ENCODE measurements around the gene ZNF281.
"Not testable (repeated sequence)": the region's sequence is repeated elsewhere in the genome, so short reads cannot be mapped to it uniquely, and the experiment has no call there.

ZNF281 gene

DNA sequence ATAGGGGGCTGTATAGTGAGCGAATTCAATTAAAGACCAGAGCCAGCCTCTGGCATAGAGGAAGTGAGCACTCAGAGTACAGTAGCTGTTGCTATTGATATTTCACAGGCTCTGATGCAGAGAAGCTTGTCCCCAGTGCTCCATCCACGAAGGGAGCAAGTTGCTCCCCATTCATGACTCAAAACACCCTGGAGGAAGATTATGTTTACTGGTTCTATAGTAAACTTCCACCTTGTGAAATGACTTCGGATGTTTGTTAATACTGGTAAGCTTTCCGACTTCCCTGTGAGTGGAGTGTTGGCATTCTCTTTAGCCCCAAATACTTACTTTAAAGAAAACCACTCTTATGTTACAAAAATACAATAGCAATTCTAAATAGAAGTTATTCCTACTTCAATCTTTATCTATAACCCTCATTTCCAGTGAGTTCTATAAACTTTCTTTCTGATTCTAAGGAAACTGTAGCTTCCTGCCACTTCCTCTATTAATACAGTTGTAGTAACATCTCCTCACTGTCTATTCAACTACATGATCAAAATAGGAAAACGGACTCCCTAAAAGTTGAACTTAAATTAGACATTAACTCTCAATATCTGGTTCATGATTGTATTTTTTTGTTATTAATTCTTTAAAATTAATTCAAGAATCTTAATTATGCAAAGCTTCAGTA, 46.4 kb downstream of the ZNF281 start:
- DNase-seq: no peak

DNA sequence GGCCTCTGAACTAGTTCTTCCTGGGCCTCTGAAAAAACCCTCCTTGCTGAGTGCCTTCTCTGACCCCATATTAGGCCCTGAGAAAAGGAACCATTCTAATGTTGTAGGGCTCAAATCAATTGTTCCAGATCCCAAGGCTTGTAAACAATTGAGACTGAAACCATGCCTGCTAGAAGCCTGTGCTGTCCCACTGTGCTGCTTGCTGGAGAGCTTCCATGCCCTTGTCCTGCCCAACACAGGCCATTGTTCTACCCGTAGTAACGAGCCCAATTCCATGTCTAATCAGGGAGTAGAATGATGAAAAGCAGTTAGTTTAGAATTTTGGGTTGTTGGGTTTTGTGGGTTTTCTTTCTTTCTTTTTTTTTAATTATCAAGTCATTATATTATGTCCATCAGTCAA, 47.4 kb downstream of the ZNF281 start:
- no peak for DNase-seq

DNA sequence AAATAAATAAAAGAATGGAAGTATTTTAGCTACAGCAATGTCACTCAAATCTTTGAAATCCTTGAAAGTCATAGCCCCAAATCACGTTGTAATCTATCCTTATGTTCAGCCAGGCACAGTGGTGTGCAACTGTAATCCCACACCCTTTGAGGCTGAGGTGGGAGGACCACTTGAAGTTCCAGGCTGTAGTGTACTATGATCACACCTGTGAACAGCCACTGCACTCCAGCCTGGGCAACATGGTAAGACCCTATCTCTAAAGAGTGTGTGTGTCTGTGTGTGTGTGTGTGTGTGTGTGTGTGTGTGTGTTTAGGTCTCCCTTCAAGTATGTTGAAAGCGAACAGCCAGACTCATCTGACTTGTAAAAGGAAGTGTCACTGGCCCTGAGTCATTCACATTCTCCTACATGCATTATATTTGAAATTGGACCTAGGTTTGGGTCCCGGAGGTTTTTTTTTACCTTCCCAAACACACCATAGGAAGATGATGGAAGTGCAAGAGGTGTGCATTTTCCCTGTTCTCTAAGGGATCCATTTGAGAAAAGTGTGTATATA, 50.1 kb downstream of the ZNF281 start:
- DNase-seq: peak; percentile 67

DNA sequence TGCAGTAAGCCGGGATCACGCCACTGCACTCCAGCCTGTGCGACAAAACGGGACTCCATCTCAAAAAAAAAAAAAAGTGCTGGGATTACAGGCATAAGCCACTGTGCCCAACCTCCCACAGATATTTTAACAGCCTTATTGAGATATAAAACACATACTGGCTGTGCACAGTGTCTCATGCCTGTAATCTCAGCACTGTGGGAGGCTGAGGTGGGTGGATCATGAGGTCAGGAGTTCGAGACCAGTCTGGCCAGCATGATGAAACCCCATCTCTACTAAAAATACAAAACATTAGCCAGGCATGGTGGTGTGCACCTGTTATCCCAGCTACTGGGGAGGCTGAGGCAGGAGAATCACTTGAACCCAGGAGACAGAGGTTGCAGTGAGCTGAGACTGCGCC, 51.9 kb downstream of the ZNF281 start:
- DNase-seq: not testable (repeated sequence)

DNA sequence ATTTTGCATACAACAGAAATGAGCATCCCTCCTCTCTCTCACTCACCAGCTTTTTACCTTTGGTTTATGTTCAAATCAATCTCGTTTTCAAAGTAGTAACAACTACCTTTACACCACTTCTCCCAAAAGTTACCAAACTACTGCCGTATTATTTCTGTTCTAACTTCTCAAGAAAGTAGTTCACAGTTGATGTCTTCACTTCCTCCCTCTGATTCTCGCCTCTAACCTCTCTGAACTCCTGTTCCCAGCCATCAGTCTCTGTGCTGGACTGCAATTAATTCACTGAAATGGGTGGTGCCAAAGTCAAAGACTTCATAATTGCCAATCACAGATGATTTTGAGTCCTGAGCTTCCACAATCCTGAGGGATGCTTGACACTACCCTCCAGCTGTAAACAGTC, 54.0 kb downstream of the ZNF281 start:
- no peak for DNase-seq

Data from islet precursor cell (in vitro differentiated cells).